ENCODE results near the gene SLC9A9. TPM values are rescaled to one million over a fixed set of nuclear protein-coding genes. Genes with fewer than 3 reads are reported as not detected.

SLC9A9 gene
- polyA plus RNA-seq, 1 donor from 2014 or later, result 0.54 TPM

GRCh38 chr3:143571548-143571947 is 276.7 kb downstream of the SLC9A9 start:
- no peaks in the 10 kb centered on the region for H3K79me2 ChIP-seq (replicated peaks; ENCODE audit: insufficient read depth, low read length)
- no peaks in the 10 kb centered on the region for H3F3A ChIP-seq (ENCODE audit: insufficient read depth, low read length, poor library complexity, severe bottlenecking)

GRCh38 chr3:143567823-143568222 is 280.4 kb downstream of the SLC9A9 start:
- H2AFZ ChIP-seq (ENCODE audit: low read depth, low read length), result no peak overlapping the region
- no peak overlapping the region for H3K27ac ChIP-seq (ENCODE audit: low read length)

More at GRCh38 chr3:143571548-143571947, 276.7 kb downstream of the SLC9A9 start:
- Histone ChIP-seq H3K27me3 (ENCODE audit: insufficient read depth, low read depth, low read length) (no peaks in the 10 kb centered on the region), H3K9me2 (ENCODE audit: insufficient read depth, low read length) (no peaks in the 10 kb centered on the region), H3K4me3 (ENCODE audit: low read length) (no peak overlapping the region), H3K36me3 (ENCODE audit: insufficient read depth, low read length) (no peaks in the 10 kb centered on the region), H2AFZ (ENCODE audit: low read depth, low read length) (no peak overlapping the region), H3K27ac (ENCODE audit: low read length) (no peak overlapping the region), H3K9me3 (ENCODE audit: low read length) (no peaks in the 10 kb centered on the region), H3K4me2 (ENCODE audit: low read length) (no peak overlapping the region), H3K9ac (ENCODE audit: low read length) (no peak overlapping the region), H4K20me1 (ENCODE audit: insufficient read depth) (no peaks in the 10 kb centered on the region)
- TF ChIP-seq TAF1 (IDR thresholded peaks at IDR 0.05; ENCODE audit: low read depth), result no peak

More at GRCh38 chr3:143567823-143568222, 280.4 kb downstream of the SLC9A9 start:
- Histone ChIP-seq H3K79me2 (replicated peaks; ENCODE audit: insufficient read depth, low read length) (no peaks in the 10 kb centered on the region), H3K4me3 (ENCODE audit: low read length) (no peak overlapping the region), H3K36me3 (ENCODE audit: insufficient read depth, low read length) (no peaks in the 10 kb centered on the region), H3F3A (ENCODE audit: insufficient read depth, low read length, poor library complexity, severe bottlenecking) (no peaks in the 10 kb centered on the region), H3K9me3 (ENCODE audit: low read length) (no peaks in the 10 kb centered on the region), H3K4me2 (ENCODE audit: low read length) (no peak overlapping the region), H4K20me1 (ENCODE audit: insufficient read depth) (no peaks in the 10 kb centered on the region), H3K9ac (ENCODE audit: low read length) (no peak overlapping the region), H3K27me3 (ENCODE audit: insufficient read depth, low read depth, low read length) (no peaks in the 10 kb centered on the region), H3K9me2 (ENCODE audit: insufficient read depth, low read length) (no peaks in the 10 kb centered on the region)
- TF ChIP-seq POLR2AphosphoS5 (IDR thresholded peaks at IDR 0.05), result no peak
- no peak for TF ChIP-seq EZH2 (IDR thresholded peaks at IDR 0.05; ENCODE audit: borderline replicate concordance, insufficient read depth, low read length, poor library complexity, severe bottlenecking)
- no peak for TF ChIP-seq MXI1 (conservative IDR thresholded peaks at IDR 0.05; ENCODE audit: poor library complexity, severe bottlenecking)
- no peak for TF ChIP-seq REST (IDR thresholded peaks at IDR 0.05; ENCODE audit: borderline replicate concordance)
- no peak for TF ChIP-seq CTCF (IDR thresholded peaks at IDR 0.05; ENCODE audit: poor library complexity, severe bottlenecking)
- TF ChIP-seq RAD21 (conservative IDR thresholded peaks at IDR 0.05), result no peak
- no peak for TF ChIP-seq TAF1 (IDR thresholded peaks at IDR 0.05; ENCODE audit: low read depth)
- TF ChIP-seq SMC3 (conservative IDR thresholded peaks at IDR 0.05; ENCODE audit: poor library complexity), result no peak
- TF ChIP-seq EP300 (conservative IDR thresholded peaks at IDR 0.05; ENCODE audit: poor library complexity, severe bottlenecking), result no peak
